GM18867 (cell line): Measurements from ENCODE around the gene DDX55.
"Not testable (repeated sequence)": the region's sequence is repeated elsewhere in the genome, so short reads cannot be mapped to it uniquely, and the experiment has no call there.

ENCODE experiments used
- ATAC-seq: cut with Tn5 transposase; IDR thresholded peaks from one replicate; pipeline ENCODE4 v1.9.1; 2021; ENCODE audit warnings: mild to moderate bottlenecking, moderate library complexity; ENCODE audit not compliant: unreplicated experiment

DDX55 gene, protein sequence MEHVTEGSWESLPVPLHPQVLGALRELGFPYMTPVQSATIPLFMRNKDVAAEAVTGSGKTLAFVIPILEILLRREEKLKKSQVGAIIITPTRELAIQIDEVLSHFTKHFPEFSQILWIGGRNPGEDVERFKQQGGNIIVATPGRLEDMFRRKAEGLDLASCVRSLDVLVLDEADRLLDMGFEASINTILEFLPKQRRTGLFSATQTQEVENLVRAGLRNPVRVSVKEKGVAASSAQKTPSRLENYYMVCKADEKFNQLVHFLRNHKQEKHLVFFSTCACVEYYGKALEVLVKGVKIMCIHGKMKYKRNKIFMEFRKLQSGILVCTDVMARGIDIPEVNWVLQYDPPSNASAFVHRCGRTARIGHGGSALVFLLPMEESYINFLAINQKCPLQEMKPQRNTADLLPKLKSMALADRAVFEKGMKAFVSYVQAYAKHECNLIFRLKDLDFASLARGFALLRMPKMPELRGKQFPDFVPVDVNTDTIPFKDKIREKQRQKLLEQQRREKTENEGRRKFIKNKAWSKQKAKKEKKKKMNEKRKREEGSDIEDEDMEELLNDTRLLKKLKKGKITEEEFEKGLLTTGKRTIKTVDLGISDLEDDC

DNA sequence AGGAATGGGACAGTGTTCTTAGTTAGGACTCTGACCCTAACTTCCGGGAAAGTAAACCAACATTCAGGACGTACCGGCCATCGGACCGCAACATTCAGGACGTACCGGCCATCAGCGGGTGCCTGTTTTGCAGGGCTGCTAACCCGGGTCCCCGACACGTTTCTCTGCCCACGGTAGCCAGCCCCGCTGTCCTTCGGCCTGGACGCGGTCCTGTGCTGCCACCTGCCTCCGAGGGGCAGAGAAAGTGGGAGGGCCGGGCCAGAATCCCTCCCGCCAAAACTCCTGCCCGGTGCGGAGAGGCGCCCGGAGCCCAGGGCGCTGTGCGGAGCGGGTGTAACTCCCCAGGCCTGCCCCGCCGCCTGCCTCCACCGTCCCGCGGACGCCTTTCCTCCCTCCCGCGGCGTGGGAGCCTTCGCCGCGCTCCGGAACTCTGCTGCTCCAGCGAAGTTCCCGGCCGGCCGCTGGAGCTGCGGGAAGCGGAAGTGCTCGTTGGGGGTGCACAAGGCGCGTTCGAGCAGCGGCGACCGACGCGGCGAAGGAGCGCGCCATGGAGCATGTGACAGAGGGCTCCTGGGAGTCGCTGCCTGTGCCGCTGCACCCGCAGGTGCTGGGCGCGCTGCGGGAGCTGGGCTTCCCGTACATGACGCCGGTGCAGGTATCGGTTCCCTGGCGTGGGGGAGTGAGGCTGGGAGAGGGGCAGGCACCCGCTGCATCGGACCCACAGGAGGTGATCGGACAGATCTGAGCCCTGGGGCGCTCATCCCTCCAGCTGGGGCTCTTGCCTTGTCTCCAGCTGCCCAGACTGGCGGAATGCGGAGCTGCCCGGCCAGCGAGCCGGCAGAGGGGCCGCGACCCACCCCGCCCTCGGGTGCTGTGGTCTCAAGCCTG, at the start of gene DDX55:
Gene DDX55, plus strand, starts transcription at position 498 of the 888 bp plus-strand sequence. Its CDS starts 50 bp downstream, at position 548.
- peak; percentile 81 for ATAC-seq

DNA sequence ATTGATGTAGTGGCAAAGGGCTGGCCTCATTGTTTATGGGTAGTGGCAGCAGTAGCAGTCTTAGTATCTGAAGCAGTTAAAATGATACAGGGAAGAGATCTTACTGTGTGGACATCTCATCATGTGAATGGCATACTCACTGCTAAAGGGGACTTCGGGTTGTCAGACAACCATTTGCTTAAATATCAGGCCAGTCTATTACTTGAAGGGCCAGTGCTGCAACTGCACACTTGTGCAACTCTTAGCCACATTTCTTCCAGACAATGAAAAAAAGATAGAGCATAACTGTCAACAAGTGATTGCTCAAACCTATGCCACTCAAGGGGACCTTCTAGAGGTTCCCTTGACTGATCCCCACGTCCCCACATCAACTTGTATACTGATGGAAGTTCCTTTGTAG, 47.8 kb upstream of the DDX55 start:
- ATAC-seq, result not testable (repeated sequence)

DNA sequence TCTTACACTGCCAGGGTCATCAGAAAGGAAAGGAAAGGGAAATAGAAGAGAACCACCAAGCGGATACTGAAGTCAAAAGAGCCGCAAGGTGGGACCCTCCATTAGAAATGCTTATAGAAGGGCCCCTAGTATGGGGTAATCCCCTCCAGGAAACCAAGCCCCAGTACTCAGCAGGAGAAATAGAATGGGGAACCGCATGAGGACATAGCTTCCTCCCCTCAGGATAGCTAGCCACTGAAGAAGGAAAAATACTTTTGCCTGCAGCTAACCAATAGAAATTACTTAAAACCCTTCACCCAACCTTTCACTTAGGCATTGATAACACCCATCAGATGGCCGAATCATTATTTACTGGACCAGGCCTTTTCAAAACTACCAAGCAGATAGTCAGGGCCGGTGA, 47.1 kb upstream of the DDX55 start:
- not testable (repeated sequence) for ATAC-seq

DNA sequence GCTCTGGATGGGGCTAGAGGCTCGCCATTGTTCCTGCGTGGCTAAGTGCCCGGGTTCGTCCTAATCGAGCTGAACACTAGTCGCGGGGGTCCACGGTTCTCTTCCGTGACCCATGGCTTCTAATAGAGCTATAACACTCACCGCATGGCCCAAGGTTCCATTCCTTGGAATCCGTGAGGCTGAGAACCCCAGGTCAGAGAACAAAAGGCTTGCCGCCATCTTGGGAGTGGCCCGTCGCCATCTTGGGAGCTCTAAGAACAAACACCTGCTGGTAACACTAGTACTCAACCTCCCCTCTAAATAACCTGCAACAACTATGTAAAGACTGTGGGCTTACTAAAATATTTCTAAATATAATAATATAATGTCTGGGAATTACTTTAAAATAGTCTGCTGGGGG, 43.4 kb upstream of the DDX55 start:
- ATAC-seq, result not testable (repeated sequence)

DNA sequence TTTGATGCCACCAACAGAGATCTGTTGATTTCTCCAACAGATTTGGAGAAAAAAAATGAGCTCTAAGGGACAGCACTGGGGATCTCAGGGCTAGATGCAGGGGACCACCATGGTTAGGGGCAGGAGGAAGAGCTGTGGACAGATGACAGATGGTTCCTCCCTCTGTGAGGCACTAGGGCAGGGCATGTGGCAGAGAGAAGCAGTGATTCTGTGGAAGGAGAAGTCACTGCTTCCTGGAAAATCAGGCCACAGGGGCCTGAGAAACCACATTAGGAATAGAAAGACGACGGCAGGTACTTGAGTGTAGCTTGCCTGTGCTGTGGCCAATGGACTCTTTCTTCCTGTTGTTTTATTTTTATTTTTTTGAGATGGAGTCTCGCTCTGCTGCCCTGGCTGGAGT, 42.4 kb upstream of the DDX55 start:
- no peak for ATAC-seq

DNA sequence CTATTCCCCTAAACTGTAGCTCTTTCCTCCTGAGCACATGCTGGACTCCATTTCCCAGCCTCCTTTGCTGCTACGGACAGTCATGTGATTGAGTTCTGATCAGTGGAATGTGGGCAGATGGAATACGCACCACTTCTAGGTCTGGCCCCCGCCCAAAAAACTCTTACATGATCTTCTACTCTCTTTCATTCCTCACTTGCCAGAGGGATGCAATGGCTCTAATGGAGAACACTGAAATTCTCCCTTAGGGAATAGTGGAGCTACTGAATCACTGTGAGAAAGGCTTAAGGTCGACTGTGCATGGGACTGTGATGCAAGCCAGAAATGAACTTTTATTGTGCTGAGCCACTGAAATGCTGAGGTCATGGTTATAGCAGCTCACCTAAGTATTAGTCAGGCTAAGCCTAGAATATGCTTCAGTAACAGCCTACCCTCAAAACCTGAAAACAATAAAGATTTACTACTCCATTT, 30.5 kb upstream of the DDX55 start:
- ATAC-seq, result no peak

DNA sequence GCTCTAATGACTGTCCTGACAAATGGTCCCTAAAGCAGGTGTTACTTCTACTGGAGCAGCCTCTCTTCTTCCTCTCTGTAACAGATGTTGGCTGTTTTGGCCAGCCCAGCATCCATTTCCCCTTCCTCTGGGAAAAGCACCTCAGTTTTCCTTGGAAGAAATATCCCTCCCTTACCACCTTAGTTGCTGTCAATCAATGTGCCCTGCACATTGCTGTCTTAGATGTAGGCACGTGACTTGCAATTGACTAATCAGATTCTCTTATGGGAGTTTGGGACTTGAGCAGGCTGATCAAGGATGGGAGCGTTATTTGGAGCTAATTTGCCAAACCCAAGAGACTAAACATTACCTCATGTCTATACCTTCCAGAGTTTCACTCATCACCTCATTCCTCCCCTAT, 29.5 kb upstream of the DDX55 start:
- ATAC-seq, result no peak

DNA sequence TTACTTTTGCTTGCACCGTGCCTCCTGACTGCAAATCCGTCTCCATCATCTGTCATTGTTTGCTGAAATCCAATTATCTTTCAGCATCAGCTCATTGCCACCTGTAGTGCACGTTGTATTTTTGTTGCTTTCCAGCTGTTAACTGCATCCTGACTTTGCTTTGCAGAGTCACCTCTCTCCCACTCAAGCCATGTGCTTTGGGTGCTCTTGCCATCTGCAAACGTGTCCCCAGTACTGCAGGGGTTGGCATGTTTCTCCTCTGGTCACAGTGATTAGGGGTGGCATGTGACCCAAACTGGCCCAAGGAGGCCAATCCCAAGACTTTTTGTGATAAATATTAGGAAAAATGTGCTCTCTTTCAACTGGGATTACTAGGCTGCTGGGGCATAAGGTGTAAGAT, 28.0 kb upstream of the DDX55 start:
- no peak for ATAC-seq

DNA sequence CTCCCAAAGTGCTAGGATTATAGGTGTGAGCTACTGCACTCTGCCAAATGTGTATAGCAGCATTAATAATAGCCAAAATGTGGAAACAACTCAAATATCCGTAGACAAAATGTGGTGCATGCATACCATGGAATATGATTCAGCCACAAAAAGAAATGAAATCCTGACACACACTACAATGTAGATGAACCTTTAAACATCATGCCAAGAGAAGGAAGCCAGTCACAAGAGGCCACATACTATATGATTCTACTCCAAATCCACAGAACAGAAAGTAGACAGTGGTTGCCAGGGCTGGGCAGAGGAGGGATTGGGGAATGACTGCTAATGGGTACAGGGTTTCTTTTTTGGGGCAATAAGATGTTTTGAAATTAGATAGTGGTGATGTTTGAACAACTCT, 25.3 kb upstream of the DDX55 start:
- ATAC-seq, result no peak

DNA sequence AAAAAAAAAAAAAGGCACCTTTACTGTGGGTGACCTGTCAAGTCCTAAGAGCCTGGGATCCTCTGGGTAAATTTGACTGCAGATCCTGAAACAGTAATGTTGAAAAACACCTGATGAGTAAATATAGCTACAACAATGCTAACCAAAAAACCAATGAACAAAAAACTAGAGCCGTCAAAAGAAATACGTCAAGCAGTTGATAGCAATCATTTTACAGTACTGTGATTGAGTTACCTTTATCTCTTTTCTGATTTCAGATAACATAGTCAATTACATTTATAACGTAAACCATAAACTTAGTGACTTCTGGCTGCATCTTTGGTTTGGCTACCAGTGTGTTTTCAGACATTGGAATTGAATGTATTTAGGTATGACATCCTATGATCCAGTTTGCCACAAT, 23.7 kb upstream of the DDX55 start:
- ATAC-seq, result no peak

DNA sequence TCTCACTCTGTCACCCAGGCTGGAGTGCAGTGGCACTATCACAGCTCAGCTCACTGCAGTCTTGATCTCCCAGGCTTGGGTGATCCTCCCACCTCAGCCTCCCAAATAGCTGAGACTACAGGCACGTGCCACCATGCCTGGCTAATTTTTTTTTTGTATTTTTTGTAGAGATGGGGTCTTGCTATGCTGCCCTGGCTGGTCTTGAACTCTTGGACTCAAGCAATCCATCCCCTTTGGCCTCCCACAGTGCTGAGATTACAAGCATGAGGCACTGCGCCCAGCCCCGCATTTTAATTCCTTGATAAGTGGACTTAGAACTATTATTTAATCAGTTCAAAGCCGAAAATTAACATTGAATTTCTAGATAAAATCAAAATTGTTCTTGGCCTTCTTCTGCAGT, 23.1 kb upstream of the DDX55 start:
- not testable (repeated sequence) for ATAC-seq

DNA sequence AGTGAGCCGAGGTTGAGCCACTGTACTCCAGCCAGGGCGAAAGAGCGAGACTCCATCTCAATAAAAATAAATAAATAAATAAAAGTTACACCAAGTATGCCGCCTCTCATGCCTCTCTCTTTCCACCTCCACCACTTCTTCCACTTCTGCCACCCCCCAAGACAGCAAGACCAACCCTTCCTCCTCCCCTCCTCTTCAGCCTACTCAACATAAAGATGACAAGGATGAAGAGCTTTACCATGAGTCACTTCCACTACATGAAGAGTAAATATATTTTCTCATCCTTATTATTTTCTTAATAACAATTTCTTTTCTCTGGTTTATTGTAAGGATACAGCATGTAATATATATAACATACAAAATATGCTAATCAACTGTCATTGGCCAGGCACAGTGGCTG, 21.1 kb upstream of the DDX55 start:
- no peak for ATAC-seq

DNA sequence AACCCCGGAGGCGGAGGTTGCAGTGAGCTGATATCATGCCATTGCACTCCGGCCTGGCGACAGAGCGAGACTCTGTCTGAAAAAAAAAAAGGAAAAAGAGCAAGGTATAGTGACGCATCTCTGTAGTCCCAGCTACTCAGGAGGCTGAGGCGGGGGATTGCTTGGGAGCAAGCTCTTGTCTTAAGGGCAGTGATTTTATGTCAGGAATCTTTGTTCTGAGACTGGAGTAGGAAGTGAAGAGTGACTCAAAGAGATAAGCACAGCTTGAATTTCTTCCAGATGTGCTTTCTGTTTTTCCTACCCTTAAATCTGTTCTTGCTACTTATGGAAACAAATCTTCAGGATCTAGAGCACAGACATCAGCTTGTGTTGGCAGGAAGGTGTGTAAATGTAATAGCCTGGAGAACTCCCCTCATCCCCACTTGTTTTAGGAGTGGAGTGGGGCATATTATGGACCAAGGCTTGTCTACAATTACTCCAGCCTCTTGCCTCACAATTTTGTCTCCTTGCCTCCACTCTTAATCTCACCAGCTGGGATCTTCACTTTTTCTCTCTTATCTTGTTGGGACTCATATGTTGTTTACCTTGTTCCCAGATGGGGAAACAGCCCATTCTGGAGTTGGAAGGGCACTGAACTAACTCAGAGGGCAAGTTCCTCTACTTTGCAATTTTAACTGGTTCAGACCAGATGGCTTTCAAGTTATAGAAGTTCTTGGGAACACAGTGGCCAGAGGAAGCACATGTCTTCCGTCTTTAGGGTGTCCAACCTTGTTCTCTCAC, 10.0 kb upstream of the DDX55 start:
- ATAC-seq, result no peak

DNA sequence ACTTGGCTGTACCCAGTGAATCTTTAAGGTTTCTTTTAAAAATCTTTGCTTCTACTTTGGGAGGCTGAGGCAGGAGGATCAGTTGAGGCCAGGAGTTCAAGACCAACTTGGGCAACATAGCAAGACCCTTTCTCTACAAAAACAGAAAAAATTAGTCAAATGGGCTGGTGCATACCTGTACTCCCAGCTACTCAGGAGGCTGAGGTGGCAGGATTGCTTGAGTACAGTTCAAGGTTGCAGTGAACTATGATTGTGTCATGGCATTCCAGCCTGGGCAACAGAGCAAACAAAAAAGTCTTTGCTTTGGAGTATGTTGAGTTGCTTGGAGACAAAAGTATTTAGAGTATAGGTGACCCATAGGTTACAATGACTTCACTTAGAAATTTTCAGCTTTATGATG, 6.2 kb upstream of the DDX55 start:
- no peak for ATAC-seq

DNA sequence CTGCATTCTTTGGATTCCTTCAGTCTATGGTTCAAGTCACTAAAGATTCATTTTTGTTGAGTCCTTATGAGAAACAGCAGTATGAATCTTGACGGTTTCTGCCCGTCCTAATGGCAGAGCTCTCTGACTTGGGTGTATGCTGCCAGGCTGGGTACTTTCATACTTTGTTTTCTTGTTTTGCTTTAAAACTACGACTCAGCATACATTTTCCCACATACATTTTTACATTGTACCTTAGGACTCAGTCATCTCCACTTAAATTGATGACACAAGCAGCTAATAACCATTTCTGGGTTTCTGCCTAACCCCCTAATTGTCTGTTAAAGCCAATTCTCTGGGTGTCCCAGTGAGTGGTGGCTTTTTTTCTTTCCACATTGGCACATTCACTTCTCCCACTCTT, 4.8 kb upstream of the DDX55 start:
- no peak for ATAC-seq

DNA sequence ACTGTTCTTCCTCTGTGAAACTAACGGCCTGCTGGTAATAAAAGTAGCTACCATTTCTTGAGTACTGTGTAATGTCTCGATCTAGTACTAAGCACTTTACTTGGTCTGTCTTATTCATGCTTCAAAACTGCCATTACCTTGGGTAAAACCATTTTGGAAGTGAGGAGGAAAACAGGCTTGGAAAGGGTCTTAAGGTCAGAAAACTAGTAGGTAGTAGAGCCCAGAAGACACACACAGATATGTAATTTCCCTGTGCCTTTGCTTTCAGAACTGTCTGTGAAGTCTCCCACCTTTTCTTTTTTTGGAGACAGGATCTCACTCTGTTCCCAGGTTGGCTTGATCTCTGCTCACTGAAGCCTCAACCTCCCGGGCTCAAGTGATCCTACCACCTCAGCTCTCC, 3.4 kb upstream of the DDX55 start:
- ATAC-seq, result no peak

DNA sequence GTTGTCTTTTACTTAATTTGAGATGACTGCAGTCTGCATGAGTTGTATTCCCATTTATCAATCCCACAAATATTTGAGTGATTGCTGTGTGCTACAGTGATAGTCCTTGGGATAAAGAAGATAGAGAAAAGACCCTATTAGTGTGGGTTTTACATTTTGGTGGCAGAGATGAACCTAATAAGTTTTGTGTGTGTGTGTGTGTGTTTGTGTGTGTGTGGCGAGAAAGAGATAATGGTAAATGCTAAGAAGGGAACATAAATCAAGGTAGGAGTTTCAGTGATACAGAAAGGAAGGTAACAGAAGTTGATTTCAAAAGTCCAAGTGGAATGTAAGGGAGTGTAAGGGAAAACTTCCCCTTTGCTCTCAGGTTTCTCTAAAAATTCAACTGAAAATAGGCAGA, 2.6 kb upstream of the DDX55 start:
- ATAC-seq, result no peak

DNA sequence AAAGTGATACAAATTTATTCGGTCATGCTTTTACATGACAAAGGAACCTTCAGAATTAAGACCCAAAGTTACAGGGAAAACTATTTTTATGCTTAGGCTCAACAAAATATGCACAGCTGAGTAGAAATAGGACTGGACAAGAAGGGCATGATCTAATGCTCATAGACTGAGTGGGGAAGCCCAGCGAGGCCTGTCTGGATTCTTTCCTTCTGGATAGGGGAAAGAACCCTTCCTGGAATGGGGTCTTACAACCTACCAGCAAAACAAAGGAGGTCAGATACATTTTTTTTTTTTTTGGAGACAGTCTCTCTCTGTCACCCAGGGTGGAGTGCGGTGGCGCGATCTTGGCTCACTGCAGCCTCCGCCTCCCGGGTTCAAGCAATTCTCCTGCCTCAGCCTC, 2.2 kb upstream of the DDX55 start:
- no peak for ATAC-seq

DNA sequence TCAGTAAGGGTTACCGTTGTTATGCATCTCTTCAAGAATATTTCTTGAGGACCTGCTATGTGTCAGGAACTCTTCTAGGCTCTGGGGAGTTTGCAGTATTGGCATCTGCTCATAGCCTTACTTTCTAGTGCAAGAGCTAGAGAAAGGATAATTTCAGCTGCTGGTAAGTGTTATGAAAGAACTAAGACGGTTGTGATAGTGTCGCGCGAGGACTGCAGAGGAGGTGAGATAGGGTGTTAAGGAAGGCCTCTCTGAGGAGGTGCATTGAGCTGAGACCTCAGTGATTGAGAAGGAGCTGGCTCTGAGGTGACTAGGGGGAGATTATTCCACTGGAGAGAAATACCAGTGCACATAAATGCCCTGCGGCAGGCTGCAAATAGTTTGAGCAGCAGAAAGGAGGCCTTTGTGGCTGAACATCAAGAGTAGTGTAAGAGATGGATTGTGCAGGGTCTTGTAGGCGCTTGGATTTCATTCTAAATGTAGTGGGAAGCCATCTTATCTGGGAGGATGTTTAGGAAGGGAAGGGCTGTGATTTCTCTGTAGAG, 824 bp downstream of the DDX55 start:
- no peak for ATAC-seq

DNA sequence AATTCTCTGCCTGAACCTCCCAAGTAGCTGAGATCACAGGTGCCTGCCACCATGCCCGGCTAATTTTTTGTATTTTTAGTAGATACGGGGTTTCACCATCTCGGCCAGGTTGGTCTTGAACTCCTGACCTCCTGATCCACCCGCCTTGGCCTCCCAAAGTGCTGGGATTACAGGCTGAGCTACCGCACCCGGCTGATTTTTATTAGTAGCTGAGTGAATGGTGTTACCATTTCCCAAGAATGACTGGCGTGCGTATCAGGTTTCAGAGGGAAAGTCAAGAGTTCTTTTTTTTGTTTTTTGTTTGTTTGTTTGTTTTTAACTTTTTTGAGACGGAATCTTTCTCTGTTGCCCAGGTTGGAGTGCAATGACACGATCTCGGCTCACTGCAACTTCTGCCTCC, 1.6 kb downstream of the DDX55 start:
- not testable (repeated sequence) for ATAC-seq
